Right lobe of liver (tissue), 6 donors: ENCODE measurements around the gene CBL. TPM values are rescaled to one million over a fixed set of nuclear protein-coding genes. Genes with fewer than 3 reads are reported as not detected.

ENCODE experiments used
- ATAC-seq, 4 donors: fragments of 200-7000 bp; cut with Tn5 transposase; one replicate each; pipeline ENCODE4 v1.9.1; 2020; ENCODE audit warnings: mild to moderate bottlenecking in 4 of 4, moderate library complexity in 4 of 4
- DNase-seq, 3 donors: peaks; one replicate each; pipeline ENCODE4 v3.0.0-alpha.2; 2020
- H3K27ac ChIP-seq, 3 donors: fragments of 200-600 bp; one replicate each; pipeline ENCODE4 v1.8.0; 2022
- H3K27me3 ChIP-seq, 2 donors: fragments of 200-600 bp; one replicate each; pipeline ENCODE4 v1.8.0; 2022
- H3K36me3 ChIP-seq, 4 donors: fragments of 200-600 bp; sonication (generic) in 1 of 4; one replicate each; pipeline versions ENCODE4 v1.5.1 to v1.8.0; 2017 to 2022; ENCODE audit warnings: control low read depth in 1 of 4
- H3K4me1 ChIP-seq, 4 donors: fragments of 200-600 bp; sonication (generic) in 1 of 4; one replicate each; pipeline versions ENCODE4 v1.5.1 to v1.8.0; 2017 to 2022; ENCODE audit warnings: control low read depth in 1 of 4
- H3K4me3 ChIP-seq, 3 donors: fragments of 200-600 bp; one replicate each; pipeline ENCODE4 v1.8.0; 2022
- H3K9me3 ChIP-seq, 4 donors: fragments of 200-600 bp; sonication (generic) in 1 of 4; one replicate each; pipeline versions ENCODE4 v1.5.1 to v1.8.0; 2017 to 2022; ENCODE audit warnings: control low read depth in 1 of 4
- POLR2A ChIP-seq: fragments of 450-650 bp; IDR thresholded peaks from one replicate; pipeline ENCODE4 v1.6.1; 2017; ENCODE audit warnings: antibody characterized with exemption, mild to moderate bottlenecking
- WGBS: methylation state at CpG from one replicate; pipeline ENCODE4 v1.1.6; 2018; ENCODE audit warnings: low coverage, low lambda C conversion rate; ENCODE audit not compliant: insufficient coverage; ENCODE audit errors: missing lambda C conversion rate; 5-methylcytosine and 5-hydroxymethylcytosine counted together
- intact Hi-C, 2 donors: fragments of 100-400 bp; cut with DNase I; formaldehyde crosslinking; loops; one replicate each; pipeline versions ENCODE4 v1.11.2 to v1.14.1; 2022
- total RNA-seq, 6 experiments: library from RNA; depleted of rRNA in 2 of 6; stranded (reverse); fragments of >200 nt in 2 of 6; fragmentation: NEBNext Ultra II Directional in 3 of 6; extraction: Animal tissue kit (Norgen Biotek cat#: 25700) in 3 of 6; gene quantifications; one replicate each; pipeline versions ENCODE4 v1.1.0 to v1.2.4, GENCODE V29; 2016 to 2023
- TF ChIP-seq, protein P1 (sequence below), 4 donors: fragments of 200-600 bp in 3 of 4; fragments of 450-650 bp in 1 of 4; IDR thresholded peaks; one replicate each; pipeline versions ENCODE4 v1.5.1 to v1.8.0; 2016 to 2022; ENCODE audit warnings: antibody characterized with exemption in 4 of 4, mild to moderate bottlenecking in 2 of 4
- donor health status: DM: no; HTN: yes; CAD: no.
- donor health status: DM: no; HTN: no; CAD: no.
- donor health status: DM: no; HTN: no; CAD: no.
- donor health status: DM: no; HTN: yes; CAD: no.
- donor health status: DM: no; HTN: yes; CAD: no.

CBL gene
- total RNA-seq, 6 experiments from 2014 or later = 3.1 to 7.1 (median 4.6) TPM

DNA sequence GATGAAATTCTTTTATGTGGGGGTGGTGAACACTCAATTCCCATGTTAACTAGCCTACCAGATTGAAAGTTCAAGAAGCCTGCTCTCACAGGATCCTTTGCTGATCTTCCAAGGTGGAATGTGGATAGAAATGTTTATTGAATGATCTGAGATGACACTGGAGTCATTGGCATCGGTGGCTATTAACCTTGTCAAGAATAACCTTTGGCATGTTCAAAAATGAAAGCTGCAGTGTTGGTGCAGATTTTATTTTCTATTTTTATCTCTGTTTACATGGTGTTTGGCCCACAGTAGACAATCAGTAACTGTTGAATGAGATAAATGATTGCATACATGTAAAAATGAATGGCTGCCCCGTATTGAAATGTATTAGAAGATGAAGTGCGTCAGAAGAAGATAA, 91.8 kb downstream of the CBL start:
- TF ChIP-seq, protein P1, sequence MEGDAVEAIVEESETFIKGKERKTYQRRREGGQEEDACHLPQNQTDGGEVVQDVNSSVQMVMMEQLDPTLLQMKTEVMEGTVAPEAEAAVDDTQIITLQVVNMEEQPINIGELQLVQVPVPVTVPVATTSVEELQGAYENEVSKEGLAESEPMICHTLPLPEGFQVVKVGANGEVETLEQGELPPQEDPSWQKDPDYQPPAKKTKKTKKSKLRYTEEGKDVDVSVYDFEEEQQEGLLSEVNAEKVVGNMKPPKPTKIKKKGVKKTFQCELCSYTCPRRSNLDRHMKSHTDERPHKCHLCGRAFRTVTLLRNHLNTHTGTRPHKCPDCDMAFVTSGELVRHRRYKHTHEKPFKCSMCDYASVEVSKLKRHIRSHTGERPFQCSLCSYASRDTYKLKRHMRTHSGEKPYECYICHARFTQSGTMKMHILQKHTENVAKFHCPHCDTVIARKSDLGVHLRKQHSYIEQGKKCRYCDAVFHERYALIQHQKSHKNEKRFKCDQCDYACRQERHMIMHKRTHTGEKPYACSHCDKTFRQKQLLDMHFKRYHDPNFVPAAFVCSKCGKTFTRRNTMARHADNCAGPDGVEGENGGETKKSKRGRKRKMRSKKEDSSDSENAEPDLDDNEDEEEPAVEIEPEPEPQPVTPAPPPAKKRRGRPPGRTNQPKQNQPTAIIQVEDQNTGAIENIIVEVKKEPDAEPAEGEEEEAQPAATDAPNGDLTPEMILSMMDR (IDR thresholded peaks at IDR 0.05) = no peak
- no peak for TF ChIP-seq POLR2A
- DNase-seq (no peak), ATAC-seq (peak; percentile 50 to 88 (median 72))
- peaks cover 0 to 29% (median 8%) of the 10 kb centered on the region in 4 donors for H3K36me3 ChIP-seq
- peak overlapping the region in 1 of 3 donors; percentile 30 for H3K27ac ChIP-seq
- H3K4me3 ChIP-seq = no peak overlapping the region
- no peaks in the 10 kb centered on the region for H3K9me3 ChIP-seq
- intact Hi-C loops = no loop called here
- peaks cover 0 to 25% (median 7%) of the 10 kb centered on the region in 4 donors for H3K4me1 ChIP-seq
- no peaks in the 10 kb centered on the region for H3K27me3 ChIP-seq
- WGBS = 14% methylated on average over 3 of the region's 3 CpGs

DNA sequence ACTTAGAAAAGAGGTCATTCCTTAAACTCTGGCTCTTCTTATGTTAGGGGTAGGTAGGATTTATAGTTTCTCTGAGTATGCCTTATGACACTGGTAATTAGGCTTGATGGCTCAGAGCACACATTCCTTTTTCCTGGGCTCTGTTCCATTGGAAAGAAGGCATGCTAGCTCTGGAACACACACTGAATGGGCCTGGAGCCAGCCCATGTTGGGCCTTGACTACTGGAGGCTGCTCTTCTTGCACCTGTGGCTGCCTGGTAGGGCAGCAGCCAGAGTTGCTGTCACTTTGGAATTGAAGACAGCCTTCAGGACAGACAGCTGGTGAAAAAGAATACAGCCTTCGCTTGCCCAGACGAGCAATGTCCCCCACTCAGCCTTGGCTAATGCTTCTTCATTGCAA, 92.6 kb downstream of the CBL start:
- H3K9me3 ChIP-seq = no peaks in the 10 kb centered on the region
- WGBS = 100% methylated on average over 2 of the region's 2 CpGs
- ATAC-seq = peak in 3 of 4 donors; percentile 25 to 52 (median 41)
- no peak for TF ChIP-seq POLR2A
- TF ChIP-seq, protein P1 (IDR thresholded peaks at IDR 0.05) = no peak
- peaks cover 0 to 25% (median 7%) of the 10 kb centered on the region in 4 donors for H3K4me1 ChIP-seq
- H3K36me3 ChIP-seq = peaks cover 0 to 29% (median 8%) of the 10 kb centered on the region in 4 donors
- H3K4me3 ChIP-seq = no peak overlapping the region
- H3K27me3 ChIP-seq = no peaks in the 10 kb centered on the region
- intact Hi-C loops = no loop called here
- DNase-seq = no peak
- no peak overlapping the region for H3K27ac ChIP-seq

DNA sequence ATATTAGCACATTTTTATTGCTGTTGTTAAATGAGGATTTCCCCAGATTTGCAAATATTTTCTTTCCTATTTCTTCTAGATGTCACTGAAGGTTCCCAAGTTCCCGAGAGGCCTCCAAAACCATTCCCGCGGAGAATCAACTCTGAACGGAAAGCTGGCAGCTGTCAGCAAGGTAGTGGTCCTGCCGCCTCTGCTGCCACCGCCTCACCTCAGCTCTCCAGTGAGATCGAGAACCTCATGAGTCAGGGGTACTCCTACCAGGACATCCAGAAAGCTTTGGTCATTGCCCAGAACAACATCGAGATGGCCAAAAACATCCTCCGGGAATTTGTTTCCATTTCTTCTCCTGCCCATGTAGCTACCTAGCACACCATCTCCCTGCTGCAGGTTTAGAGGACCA, 93.3 kb downstream of the CBL start:
- ATAC-seq (no peak), DNase-seq (no peak)
- TF ChIP-seq POLR2A = no peak
- TF ChIP-seq, protein P1 (IDR thresholded peaks at IDR 0.05) = no peak
- no peak overlapping the region for H3K27ac ChIP-seq
- peaks cover 0 to 25% (median 7%) of the 10 kb centered on the region in 4 donors for H3K4me1 ChIP-seq
- peaks cover 0 to 29% (median 8%) of the 10 kb centered on the region in 4 donors for H3K36me3 ChIP-seq
- no peak overlapping the region for H3K4me3 ChIP-seq
- WGBS = 96% methylated on average over 7 of the region's 9 CpGs
- no peaks in the 10 kb centered on the region for H3K9me3 ChIP-seq
- intact Hi-C loops = no loop called here
- H3K27me3 ChIP-seq = no peaks in the 10 kb centered on the region

DNA sequence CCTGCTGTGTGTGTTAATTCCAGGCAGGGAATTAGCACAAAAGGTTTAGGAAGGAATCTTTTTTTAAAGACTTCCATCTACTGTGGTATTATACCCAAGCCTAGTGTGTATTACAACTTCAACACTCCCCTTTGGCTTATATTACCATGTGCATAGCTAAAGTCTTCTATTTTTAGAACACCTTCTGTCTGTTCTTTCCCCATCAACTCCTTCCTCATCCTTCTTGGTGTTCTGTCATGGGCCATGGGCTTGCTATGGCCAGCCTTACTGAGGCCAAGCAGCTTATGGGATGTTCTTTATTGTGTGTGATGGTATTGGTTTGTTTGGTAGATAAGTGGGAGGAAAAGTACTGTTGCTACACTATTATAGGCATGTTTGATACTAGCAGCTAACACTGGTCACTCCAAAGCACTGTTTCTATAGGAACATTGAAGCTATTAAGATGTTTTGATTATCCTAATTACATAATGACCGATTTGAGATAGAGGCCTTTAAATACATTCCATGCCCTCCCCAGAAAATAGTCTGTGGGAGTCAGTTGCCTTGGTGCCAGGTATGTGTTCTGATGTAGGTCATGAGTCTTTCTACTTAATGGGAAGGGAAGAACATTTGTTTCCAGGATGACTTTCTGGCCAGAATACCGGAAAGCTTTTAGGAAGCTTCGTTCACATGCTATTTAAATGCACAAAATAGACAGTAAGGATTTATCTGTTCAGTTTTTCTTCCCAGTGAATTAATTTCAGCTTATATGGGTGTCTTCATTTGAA, 94.2 kb downstream of the CBL start:
- WGBS = 97% methylated on average over 3 of the region's 3 CpGs
- peaks cover 0 to 29% (median 8%) of the 10 kb centered on the region in 4 donors for H3K36me3 ChIP-seq
- H3K4me3 ChIP-seq = no peak overlapping the region
- DNase-seq (no peak), ATAC-seq (no peak)
- H3K9me3 ChIP-seq = no peaks in the 10 kb centered on the region
- TF ChIP-seq, protein P1 (IDR thresholded peaks at IDR 0.05) = no peak
- TF ChIP-seq POLR2A = no peak
- H3K27ac ChIP-seq = no peak overlapping the region
- H3K4me1 ChIP-seq = peaks cover 0 to 25% (median 7%) of the 10 kb centered on the region in 4 donors
- H3K27me3 ChIP-seq = no peaks in the 10 kb centered on the region
- intact Hi-C loops = no loop called here
